Stomach (tissue), 4 donors: Measurements from ENCODE around the gene LGALS7B.

Source experiments
- EP300 ChIP-seq: sonication (generic); formaldehyde crosslinking; IDR thresholded peaks from one replicate; pipeline ENCODE4 v1.6.1; 2017; ENCODE audit warnings: antibody characterized with exemption
- POLR2AphosphoS5 ChIP-seq, 3 donors: sonication (generic); formaldehyde crosslinking; IDR thresholded peaks; one replicate each; pipeline ENCODE4 v1.6.1; 2016; ENCODE audit warnings: antibody characterized with exemption in 3 of 3
- TF ChIP-seq, protein P1 (sequence below), 7 experiments: fragments of 450-650 bp in 4 of 7; fragments of 200-600 bp in 3 of 7; sonication (generic) in 3 of 7; IDR thresholded peaks; one replicate each; pipeline ENCODE4 v1.5.1; 2016 to 2019; ENCODE audit warnings: antibody characterized with exemption in 7 of 7, control low read depth in 2 of 7, mild to moderate bottlenecking in 1 of 7

GRCh38 chr19:38743394-38744297 is 45.4 kb upstream of the LGALS7B start:
- TF ChIP-seq, protein P1, sequence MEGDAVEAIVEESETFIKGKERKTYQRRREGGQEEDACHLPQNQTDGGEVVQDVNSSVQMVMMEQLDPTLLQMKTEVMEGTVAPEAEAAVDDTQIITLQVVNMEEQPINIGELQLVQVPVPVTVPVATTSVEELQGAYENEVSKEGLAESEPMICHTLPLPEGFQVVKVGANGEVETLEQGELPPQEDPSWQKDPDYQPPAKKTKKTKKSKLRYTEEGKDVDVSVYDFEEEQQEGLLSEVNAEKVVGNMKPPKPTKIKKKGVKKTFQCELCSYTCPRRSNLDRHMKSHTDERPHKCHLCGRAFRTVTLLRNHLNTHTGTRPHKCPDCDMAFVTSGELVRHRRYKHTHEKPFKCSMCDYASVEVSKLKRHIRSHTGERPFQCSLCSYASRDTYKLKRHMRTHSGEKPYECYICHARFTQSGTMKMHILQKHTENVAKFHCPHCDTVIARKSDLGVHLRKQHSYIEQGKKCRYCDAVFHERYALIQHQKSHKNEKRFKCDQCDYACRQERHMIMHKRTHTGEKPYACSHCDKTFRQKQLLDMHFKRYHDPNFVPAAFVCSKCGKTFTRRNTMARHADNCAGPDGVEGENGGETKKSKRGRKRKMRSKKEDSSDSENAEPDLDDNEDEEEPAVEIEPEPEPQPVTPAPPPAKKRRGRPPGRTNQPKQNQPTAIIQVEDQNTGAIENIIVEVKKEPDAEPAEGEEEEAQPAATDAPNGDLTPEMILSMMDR (IDR thresholded peaks at IDR 0.05): no peak
- no peak for TF ChIP-seq EP300
- no peak for TF ChIP-seq POLR2AphosphoS5 (IDR thresholded peaks at IDR 0.05)
